Sigmoid colon (tissue), 7 donors: ENCODE measurements around the gene CRADD. TPM values are rescaled to one million over a fixed set of nuclear protein-coding genes. Genes with fewer than 3 reads are reported as not detected.

ENCODE experiments used
- DNase-seq: peaks from one replicate; pipeline ENCODE4 v3.0.0-alpha.2; 2019
- H3K27ac ChIP-seq, 4 donors: fragments of 200-600 bp; sonication (generic); one replicate each; pipeline ENCODE4 v1.5.1; 2016 to 2019; ENCODE audit warnings: mild to moderate bottlenecking in 1 of 4
- H3K27me3 ChIP-seq, 3 donors: fragments of 200-600 bp; sonication (generic); one replicate each; pipeline ENCODE4 v1.5.1; 2019; ENCODE audit warnings: mild to moderate bottlenecking in 1 of 3
- H3K36me3 ChIP-seq, 4 donors: fragments of 200-600 bp; sonication (generic); one replicate each; pipeline ENCODE4 v1.5.1; 2016 to 2019
- H3K4me1 ChIP-seq, 4 donors: fragments of 200-600 bp; sonication (generic); one replicate each; pipeline ENCODE4 v1.5.1; 2017 to 2019
- H3K4me3 ChIP-seq, 4 donors: fragments of 200-600 bp; sonication (generic); one replicate each; pipeline ENCODE4 v1.5.1; 2017 to 2019; ENCODE audit warnings: mild to moderate bottlenecking in 2 of 4, moderate library complexity in 1 of 4
- H3K9me3 ChIP-seq, 4 donors: fragments of 200-600 bp in 3 of 4; sonication (generic) in 3 of 4; one replicate each; pipeline versions ENCODE4 v1.5.1 to v1.6.1; 2013 to 2019
- CTCF ChIP-seq, 4 experiments: fragments of 450-650 bp in 3 of 4; fragments of 200-600 bp in 1 of 4; IDR thresholded peaks; one replicate each; pipeline ENCODE4 v1.5.1; 2016 to 2019; ENCODE audit warnings: antibody characterized with exemption in 4 of 4, mild to moderate bottlenecking in 3 of 4, moderate library complexity in 2 of 4
- EP300 ChIP-seq, 4 donors: sonication (generic); formaldehyde crosslinking; IDR thresholded peaks; one replicate each; pipeline ENCODE4 v1.6.1; 2017; ENCODE audit warnings: antibody characterized with exemption in 4 of 4
- POLR2A ChIP-seq, 2 donors: fragments of 450-650 bp; IDR thresholded peaks; one replicate each; pipeline ENCODE4 v1.6.1; 2016; ENCODE audit warnings: antibody characterized with exemption in 2 of 2, mild to moderate bottlenecking in 2 of 2, moderate library complexity in 2 of 2
- POLR2AphosphoS5 ChIP-seq, 4 donors: sonication (generic); formaldehyde crosslinking; IDR thresholded peaks; one replicate each; pipeline ENCODE4 v1.6.1; 2017; ENCODE audit warnings: antibody characterized with exemption in 4 of 4
- WGBS, 2 donors: extraction: QIAGEN DNeasy Blood & Tissue Kit; methylation state at CpG; one replicate each; pipeline ENCODE4 v1.1.7; 2013; 5-methylcytosine and 5-hydroxymethylcytosine counted together
- intact Hi-C: fragments of 100-400 bp; cut with DNase I; formaldehyde crosslinking; loops from one replicate; pipeline ENCODE4 v1.15.1; 2023
- polyA plus RNA-seq, 3 donors: library from polyadenylated mRNA; stranded (reverse); fragments of 200-250 nt; gene quantifications; one replicate each; pipeline ENCODE4 v1.2.3, GENCODE V29; 2013
- total RNA-seq, 4 donors: library from RNA; depleted of rRNA; stranded (reverse); fragments of >200 nt; gene quantifications; one replicate each; pipeline ENCODE4 v1.1.0, GENCODE V29; 2016
- donor health status: healthy with polysubstance abuse.
- donor health status: Bipolar disorder and iron deficiency.
- donor health status: healthy.

Gene CRADD
- total and polyA plus RNA-seq, 7 donors, result 14.1 to 98.9 (median 43.7) TPM

GRCh38 chr12:93760275-93760875, 83.2 kb downstream of the CRADD start:
- Histone ChIP-seq H3K4me3 (no peak overlapping the region), H3K4me1 (peaks cover 0 to 46% (median 32%) of the 10 kb centered on the region in 4 donors), H3K27me3 (no peaks in the 10 kb centered on the region), H3K27ac (no peak overlapping the region), H3K36me3 (no peaks in the 10 kb centered on the region), H3K9me3 (no peaks in the 10 kb centered on the region)
- WGBS, 2 donors, result 94 to 97% methylated on average over 3 of the region's 3 CpGs
- no peak for TF ChIP-seq POLR2AphosphoS5 (IDR thresholded peaks at IDR 0.05)
- no peak for TF ChIP-seq CTCF (IDR thresholded peaks at IDR 0.05)
- TF ChIP-seq EP300 (IDR thresholded peaks at IDR 0.05), result no peak
- no peak for TF ChIP-seq POLR2A (IDR thresholded peaks at IDR 0.05)
- intact Hi-C loops, result loop anchor here (10.0 kb wide), 3 partner anchors 256 to 316 kb away; partner anchors contain the start of gene UBE2N
- DNase-seq, result no peak

GRCh38 chr12:93762059-93762719, 85.0 kb downstream of the CRADD start:
- H3K4me3 ChIP-seq, result no peak overlapping the region
- H3K27ac ChIP-seq, result peak overlapping the region in 2 of 4 donors; percentile 2 to 16
- peaks cover 0 to 58% (median 37%) of the 10 kb centered on the region in 4 donors for H3K4me1 ChIP-seq
- TF ChIP-seq POLR2AphosphoS5 (IDR thresholded peaks at IDR 0.05) (no peak), EP300 (IDR thresholded peaks at IDR 0.05) (no peak), CTCF (IDR thresholded peaks at IDR 0.05) (no peak), POLR2A (IDR thresholded peaks at IDR 0.05) (no peak)
- no peak for DNase-seq
- intact Hi-C loops, result loop anchor here (10.0 kb wide), 3 partner anchors 257 to 317 kb away; partner anchors contain the start of gene UBE2N
- no peaks in the 10 kb centered on the region for H3K9me3 ChIP-seq
- H3K27me3 ChIP-seq, result no peaks in the 10 kb centered on the region
- 63 to 74% methylated on average over 3 of the region's 3 CpGs for WGBS, 2 donors
- no peaks in the 10 kb centered on the region for H3K36me3 ChIP-seq

- no peak for DNase-seq
- intact Hi-C loops, result loop anchor here (10.0 kb wide), 3 partner anchors 258 to 318 kb away; partner anchors contain the start of gene UBE2N
- TF ChIP-seq CTCF (IDR thresholded peaks at IDR 0.05), result no peak
- TF ChIP-seq POLR2AphosphoS5 (IDR thresholded peaks at IDR 0.05), result no peak
- no peak for TF ChIP-seq POLR2A (IDR thresholded peaks at IDR 0.05)
- TF ChIP-seq EP300 (IDR thresholded peaks at IDR 0.05), result no peak
- Histone ChIP-seq H3K9me3 (no peaks in the 10 kb centered on the region), H3K36me3 (no peaks in the 10 kb centered on the region), H3K27me3 (no peaks in the 10 kb centered on the region), H3K4me3 (no peak overlapping the region), H3K4me1 (peaks cover 0 to 59% (median 38%) of the 10 kb centered on the region in 4 donors), H3K27ac (no peak overlapping the region)
- WGBS, 2 donors, result 91 to 95% methylated on average over 3 of the region's 3 CpGs
Measured at GRCh38 chr12:93762912-93763553, 85.9 kb downstream of the CRADD start.

- no peak for TF ChIP-seq CTCF (IDR thresholded peaks at IDR 0.05)
- no peak for TF ChIP-seq POLR2A (IDR thresholded peaks at IDR 0.05)
- no peak for TF ChIP-seq POLR2AphosphoS5 (IDR thresholded peaks at IDR 0.05)
- TF ChIP-seq EP300 (IDR thresholded peaks at IDR 0.05), result no peak
- Histone ChIP-seq H3K36me3 (no peaks in the 10 kb centered on the region), H3K4me1 (peaks cover 0 to 62% (median 35%) of the 10 kb centered on the region in 4 donors), H3K9me3 (no peaks in the 10 kb centered on the region), H3K27ac (no peak overlapping the region), H3K27me3 (no peaks in the 10 kb centered on the region), H3K4me3 (no peak overlapping the region)
- intact Hi-C loops, result loop anchor here (10.0 kb wide), 3 partner anchors 259 to 319 kb away; partner anchors contain the start of gene UBE2N
- no peak for DNase-seq
- WGBS, 2 donors, result 86 to 93% methylated on average over 3 of the region's 3 CpGs
Measured at GRCh38 chr12:93763746-93764147, 86.6 kb downstream of the CRADD start.
